HG03565 (cell line): ENCODE measurements around the gene NDC80.
A peak's percentile ranks its signal among the peaks of the same experiment; 100 is the strongest.
"Not testable (repeated sequence)": the region's sequence is repeated elsewhere in the genome, so short reads cannot be mapped to it uniquely, and the experiment has no call there.

Experiments
- ATAC-seq: cut with Tn5 transposase; IDR thresholded peaks from one replicate; pipeline ENCODE4 v1.9.1; 2021; ENCODE audit warnings: mild to moderate bottlenecking, moderate library complexity; ENCODE audit not compliant: unreplicated experiment

NDC80 gene

DNA sequence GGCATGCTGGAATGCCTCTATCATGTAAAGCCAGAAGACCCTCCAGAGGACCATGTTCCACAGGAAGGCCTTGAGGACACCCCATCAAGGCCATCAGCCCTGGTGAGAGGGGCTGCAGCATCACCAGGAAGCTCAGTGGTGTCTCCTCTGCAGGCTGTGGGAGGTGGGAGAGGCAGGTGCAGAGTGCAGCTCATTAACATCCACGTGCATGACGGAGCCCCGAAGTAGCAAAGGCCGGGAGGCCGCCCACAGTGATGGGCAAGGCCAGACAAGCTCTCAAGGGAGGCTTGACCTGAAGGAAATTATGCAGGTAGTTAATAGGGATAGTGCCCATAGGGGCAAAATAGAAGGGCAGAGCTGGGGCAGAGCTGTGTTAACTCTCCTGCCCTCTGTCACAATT lies 53.9 kb downstream of the NDC80 start:
- ATAC-seq = no peak

DNA sequence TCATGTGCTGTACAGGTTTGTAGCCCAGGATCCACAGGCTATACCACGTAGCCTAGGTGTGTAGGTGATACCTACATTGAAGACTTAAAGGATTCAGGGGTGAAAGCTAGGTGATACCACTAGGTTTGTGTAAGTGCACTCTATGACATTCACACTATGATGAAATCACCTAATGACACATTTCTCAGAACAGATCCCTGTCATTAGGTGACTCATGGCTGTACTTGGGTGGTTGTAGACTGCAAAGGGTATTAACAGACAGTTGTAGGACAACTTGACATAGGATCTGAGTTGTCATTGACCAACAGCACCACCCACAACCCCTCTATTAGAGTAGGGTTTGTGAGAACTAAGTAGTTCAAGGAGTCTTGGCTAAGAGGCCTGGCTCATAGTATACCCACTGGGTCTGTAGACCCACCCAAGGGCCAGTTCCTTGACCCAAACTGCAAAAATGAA lies 56.5 kb downstream of the NDC80 start:
- ATAC-seq = peak; percentile 53

- ATAC-seq = no peak
These were observed 57.6 kb downstream of the NDC80 start for GRCh38 chr18:2629003-2629402.

- no peak for ATAC-seq
These were observed 64.2 kb downstream of the NDC80 start for GRCh38 chr18:2635586-2635985.

DNA sequence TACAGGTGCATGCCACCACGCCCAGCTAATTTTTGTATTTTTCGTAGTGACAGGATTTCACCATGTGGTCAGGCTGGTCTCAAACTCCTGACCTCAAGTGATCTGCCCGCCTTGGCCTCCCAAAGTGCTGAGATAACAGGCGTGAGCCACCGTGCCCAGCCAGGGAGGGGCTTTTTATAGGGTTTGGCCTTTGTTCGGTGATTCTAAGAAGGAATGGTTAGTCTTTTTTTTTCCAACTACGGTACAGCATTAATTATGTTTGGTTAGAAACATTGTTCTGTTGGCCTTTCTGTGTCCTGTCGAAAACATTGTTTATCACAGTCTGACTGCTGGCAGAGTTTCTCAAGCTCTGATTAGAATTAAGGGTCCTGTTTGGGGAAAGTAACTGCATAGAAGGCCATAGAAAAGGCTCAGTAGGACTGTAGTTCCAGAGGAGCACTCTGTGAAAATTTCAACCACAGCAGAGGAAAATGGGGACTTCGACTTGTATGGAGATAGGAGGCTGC lies 64.8 kb downstream of the NDC80 start:
- peak; percentile 1 for ATAC-seq

DNA sequence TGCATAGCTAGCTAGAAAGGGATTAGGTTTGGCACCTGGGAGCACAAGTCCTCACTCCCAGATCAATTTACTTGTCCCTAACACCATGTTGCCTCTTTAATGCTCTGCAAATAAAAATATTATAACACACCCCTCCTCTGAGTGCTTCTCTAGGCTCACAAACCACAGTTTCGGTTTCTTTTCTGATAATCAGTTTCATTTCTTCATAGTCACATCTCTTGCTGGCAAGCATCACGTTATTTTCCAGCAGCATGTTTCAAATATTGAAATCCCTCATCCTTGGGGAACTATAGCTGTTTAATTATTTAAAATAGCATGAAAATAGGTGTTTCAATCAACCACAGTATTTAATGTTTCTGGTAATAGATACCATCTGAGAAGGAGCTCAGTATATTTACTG lies 70.3 kb downstream of the NDC80 start:
- ATAC-seq = peak; percentile 65

- ATAC-seq = no peak
These were observed 71.4 kb downstream of the NDC80 start for GRCh38 chr18:2642771-2643170.

- no peak for ATAC-seq
These were observed 73.2 kb downstream of the NDC80 start for GRCh38 chr18:2644535-2644934.

DNA sequence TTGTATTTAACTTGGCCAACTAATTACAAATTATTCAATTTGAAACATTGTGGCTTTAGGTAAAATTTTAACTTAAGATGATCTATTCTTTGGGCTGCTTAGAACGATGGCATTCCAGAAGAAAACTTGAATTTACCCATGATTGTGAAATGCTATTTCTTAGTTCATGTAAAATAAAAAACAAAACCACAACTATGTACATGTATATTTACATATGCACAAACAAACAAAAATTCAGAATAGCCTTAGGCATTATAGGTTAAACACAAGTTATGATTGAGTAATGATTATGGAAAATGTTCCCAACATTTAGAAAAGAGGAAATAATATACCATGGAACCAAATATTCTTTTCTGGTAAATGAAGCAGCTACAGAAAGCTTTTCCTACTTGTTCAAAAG lies 80.6 kb downstream of the NDC80 start:
- ATAC-seq = no peak

DNA sequence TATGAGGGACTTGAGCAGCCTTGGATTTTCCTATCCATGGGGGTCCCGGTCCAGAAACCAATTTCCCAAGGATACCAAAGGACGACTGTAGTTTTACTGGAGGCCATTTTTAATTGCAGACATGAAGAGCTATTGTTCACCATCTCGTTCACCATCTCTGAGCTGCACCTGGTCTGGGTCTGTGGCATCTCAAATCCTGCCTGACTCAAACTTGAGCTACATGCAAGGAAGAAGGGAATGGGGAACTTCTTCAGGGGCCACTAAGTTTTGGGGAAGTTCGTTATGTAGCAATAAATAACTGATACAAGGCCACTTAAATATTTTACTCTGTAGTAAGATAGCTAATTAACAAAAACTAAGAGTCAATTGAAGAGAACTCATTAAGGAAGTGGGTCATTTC lies 82.1 kb downstream of the NDC80 start:
- ATAC-seq = no peak

DNA sequence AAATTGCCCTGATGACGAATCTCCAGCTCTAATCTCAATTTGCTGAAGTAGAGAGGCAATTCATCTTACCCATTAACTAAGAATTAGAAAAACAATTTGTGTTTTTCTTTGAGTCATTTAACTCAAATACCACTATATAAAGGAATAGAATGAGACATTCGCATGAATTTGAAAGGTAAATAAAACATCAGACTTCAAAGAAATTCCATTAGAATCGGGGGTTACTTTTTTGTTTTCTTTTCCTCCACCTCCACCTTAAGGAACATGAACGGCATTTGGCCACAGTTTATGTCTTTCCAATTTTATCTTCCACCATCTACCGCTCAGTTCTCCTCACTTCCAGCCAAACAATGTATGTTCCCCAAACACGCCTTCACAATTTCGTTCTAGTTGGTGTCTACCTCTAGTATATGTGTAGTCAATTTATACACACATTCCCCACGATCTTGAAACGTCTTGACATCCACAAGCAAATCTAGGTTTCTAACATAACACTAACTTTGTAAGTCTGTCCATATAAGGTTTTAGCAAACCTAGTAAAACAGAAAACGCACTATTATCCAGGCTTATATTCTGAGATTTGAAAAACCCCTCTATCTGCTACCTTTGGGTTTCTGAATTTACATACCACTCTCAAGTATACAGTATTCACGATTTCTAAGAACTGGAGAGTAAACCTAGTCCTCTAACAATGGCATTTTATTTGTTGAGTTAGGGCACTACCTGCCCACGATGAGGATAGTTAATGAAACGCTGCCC lies 83.0 kb downstream of the NDC80 start:
- no peak for ATAC-seq

GRCh38 chr18:2654928-2655177 lies 83.5 kb downstream of the NDC80 start:
- peak; percentile 11 for ATAC-seq

DNA sequence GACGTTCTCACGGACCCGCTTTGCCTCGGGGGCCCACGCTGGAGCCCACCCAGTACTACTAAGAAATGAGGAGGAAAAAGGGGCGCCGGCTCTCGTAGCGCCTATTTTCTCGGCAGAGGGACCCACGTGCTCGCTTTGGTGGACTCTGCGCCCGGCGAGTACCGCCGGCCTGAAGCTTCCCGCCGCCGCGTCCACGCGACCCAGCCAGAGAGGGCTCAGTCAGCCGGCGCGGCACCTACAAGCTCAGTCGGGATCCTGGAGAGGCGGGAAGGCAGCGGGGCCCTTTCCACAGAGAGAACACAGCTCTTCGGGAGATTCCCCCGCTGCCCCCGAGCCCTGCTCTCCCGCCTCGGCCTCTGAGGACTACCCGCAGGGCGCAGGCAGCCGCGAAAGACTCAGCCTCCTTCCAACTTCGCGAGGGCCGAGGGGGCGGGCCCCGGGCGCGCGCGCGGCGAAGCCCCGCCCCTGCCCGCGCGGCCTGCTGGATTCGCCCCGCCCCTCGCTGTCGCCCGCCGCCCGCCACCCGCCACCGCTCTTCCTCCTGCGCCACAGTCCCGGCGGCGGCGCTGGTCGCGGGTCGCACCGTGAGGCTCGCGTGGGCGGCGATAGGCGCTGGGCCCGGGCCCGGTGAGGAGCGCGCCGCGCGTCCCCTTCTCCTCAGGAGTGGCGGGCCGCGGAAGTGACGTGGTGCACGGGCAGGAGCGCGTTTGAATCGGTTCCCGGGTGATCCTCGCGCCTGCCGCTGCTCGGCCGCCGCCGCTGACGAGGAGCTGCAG lies 84.0 kb downstream of the NDC80 start, which contains the start of gene SMCHD1:
Gene SMCHD1, plus strand, starts transcription at position 549 of the 776 bp plus-strand sequence. CDS start 350 bp downstream, outside the sequence.
- ATAC-seq = peak; percentile 54

GRCh38 chr18:2655954-2656236 lies 84.5 kb downstream of the NDC80 start:
- ATAC-seq = no peak

GRCh38 chr18:2656237-2656980 lies 85.1 kb downstream of the NDC80 start:
- ATAC-seq = peak; percentile 1

- no peak for ATAC-seq
These were observed 85.7 kb downstream of the NDC80 start for GRCh38 chr18:2656981-2657512.

DNA sequence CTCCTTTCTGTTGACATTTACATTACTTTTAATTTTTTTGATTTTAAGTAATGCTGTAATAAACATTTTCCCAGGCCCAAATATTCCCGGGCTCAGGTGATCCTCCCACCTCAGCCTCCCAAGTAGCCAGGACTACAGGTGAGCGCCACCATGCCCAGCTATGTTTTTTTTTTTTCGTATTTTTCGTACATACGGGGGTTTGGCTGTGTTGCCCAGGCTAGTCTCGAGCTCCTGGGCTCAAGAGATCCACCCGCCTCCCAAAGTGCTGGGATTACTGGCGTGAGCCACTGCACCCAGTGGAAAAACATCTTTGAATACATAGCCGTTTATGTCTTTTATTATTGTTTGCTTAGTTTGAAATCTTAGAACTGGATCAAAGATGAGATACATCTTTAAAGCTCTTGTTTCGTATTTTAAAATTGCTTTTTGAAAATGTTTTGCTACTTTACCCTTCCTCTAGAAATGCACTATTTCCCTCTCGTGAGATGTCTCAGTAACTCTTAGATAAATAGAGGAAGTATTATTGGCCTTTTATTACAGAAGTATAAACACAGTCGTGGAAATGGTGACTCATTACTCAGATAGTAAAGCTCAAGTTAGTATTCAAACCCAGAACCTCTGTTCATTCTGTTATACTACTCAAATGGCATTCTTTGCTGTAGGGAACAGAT lies 86.6 kb downstream of the NDC80 start:
- ATAC-seq = no peak

- ATAC-seq = not testable (repeated sequence)
These were observed 89.5 kb downstream of the NDC80 start for GRCh38 chr18:2660849-2661248.

DNA sequence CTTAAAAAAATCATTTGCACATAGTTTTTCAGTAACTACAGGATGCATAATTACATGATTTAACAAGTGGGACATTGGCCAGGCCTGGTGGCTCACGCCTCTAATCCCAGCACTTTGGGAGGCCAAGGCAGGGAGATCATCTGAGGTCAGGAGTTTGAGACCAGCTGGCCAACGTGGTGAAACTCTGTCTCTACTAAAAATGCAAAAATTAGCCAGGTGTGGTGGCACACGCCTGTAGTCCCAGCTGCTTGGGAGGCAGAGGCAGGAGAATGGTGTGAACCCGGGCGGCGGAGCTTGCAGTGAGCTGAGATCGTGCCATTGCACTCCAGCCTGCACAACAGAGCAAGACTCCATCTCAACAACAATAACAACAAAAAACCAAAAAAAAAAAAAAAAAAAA lies 90.9 kb downstream of the NDC80 start:
- ATAC-seq = not testable (repeated sequence)

DNA sequence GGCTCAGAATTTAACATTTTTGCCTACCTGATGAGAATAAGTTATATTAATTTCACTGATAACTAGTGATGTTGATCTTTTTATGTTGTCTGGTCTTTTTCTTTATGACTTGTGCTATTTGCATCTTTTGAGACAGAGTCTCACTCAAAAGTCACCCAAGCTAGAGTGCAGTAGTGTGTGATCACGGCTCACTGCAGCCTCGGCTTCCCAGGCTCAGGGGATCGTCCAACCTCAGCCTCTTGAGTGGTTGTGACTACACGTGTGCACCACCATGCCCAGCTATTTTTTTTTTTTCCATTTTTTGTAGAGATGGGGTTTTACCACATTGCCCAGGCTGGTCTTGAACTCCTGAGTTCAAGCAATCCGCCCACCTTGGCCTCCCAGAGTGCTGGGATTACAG lies 91.6 kb downstream of the NDC80 start:
- no peak for ATAC-seq
